SK-N-SH treated with all-trans-retinoic acid at 6 μM for 48 hours (cell line): ENCODE data around the gene FN1.

Experiments used
- ATAC-seq: fragments of 200-7000 bp; cut with Tn5 transposase; 3 replicates; pipeline ENCODE4 v1.9.1; 2020; ENCODE audit warnings: mild to moderate bottlenecking, moderate library complexity
- ARNTL ChIP-seq: fragments of 450-650 bp; formaldehyde crosslinking; IDR thresholded peaks from 2 replicates; pipeline ENCODE4 v1.5.0; 2020; ENCODE audit warnings: low read depth, mild to moderate bottlenecking, moderate library complexity, borderline replicate concordance
- CSRNP3 ChIP-seq: fragments of 250-450 bp; sonication (Bioruptor Pico); IDR thresholded peaks from 2 replicates; pipeline ENCODE4 v1.5.1; 2021; ENCODE audit warnings: mild to moderate bottlenecking, moderate library complexity
- ESRRG ChIP-seq: fragments of 250-450 bp; sonication (Bioruptor Pico); IDR thresholded peaks from 2 replicates; pipeline ENCODE4 v1.6.1; 2021; ENCODE audit warnings: mild to moderate bottlenecking
- GLIS3 ChIP-seq: fragments of 250-450 bp; sonication (Bioruptor Pico); IDR thresholded peaks from 2 replicates; pipeline ENCODE4 v1.5.0; 2020; ENCODE audit warnings: mild to moderate bottlenecking, moderate library complexity
- ISL1 ChIP-seq: fragments of 250-450 bp; sonication (Bioruptor Pico); IDR thresholded peaks from 2 replicates; pipeline ENCODE4 v2.1.2; 2022; ENCODE audit warnings: mild to moderate bottlenecking, moderate library complexity
- OSR1 ChIP-seq: fragments of 250-450 bp; sonication (Bioruptor Pico); IDR thresholded peaks from 2 replicates; pipeline ENCODE4 v1.8.0; 2022; ENCODE audit warnings: moderate library complexity, mild to moderate bottlenecking, inconsistent platforms
- PATZ1 ChIP-seq: fragments of 250-450 bp; sonication (Bioruptor Pico); IDR thresholded peaks from 2 replicates; pipeline ENCODE4 v1.8.0; 2020; ENCODE audit warnings: mild to moderate bottlenecking, moderate library complexity, borderline replicate concordance
- POU6F1 ChIP-seq: fragments of 250-450 bp; sonication (Bioruptor Pico); IDR thresholded peaks from 2 replicates; pipeline ENCODE4 v1.8.0; 2021; ENCODE audit warnings: low read depth, mild to moderate bottlenecking, moderate library complexity, borderline replicate concordance
- PPARA ChIP-seq: fragments of 250-450 bp; sonication (Bioruptor Pico); IDR thresholded peaks from 2 replicates; pipeline ENCODE4 v1.5.0; 2020; ENCODE audit warnings: mild to moderate bottlenecking, borderline replicate concordance
- TCF4 ChIP-seq: fragments of 250-450 bp; sonication (Bioruptor Pico); IDR thresholded peaks from 2 replicates; pipeline ENCODE4 v1.8.0; 2021; ENCODE audit warnings: mild to moderate bottlenecking, moderate library complexity, borderline replicate concordance
- TOX ChIP-seq: fragments of 250-450 bp; sonication (Bioruptor Pico); IDR thresholded peaks from 2 replicates; pipeline ENCODE4 v1.8.0; 2021; ENCODE audit warnings: mild to moderate bottlenecking, moderate library complexity, borderline replicate concordance
- TSHZ2 ChIP-seq: fragments of 250-450 bp; sonication (Bioruptor Pico); IDR thresholded peaks from 2 replicates; pipeline ENCODE4 v1.5.0; 2020; ENCODE audit warnings: mild to moderate bottlenecking, moderate library complexity
- ZC3H10 ChIP-seq: fragments of 250-450 bp; sonication (Bioruptor Pico); IDR thresholded peaks from 2 replicates; pipeline ENCODE4 v1.5.1; 2021; ENCODE audit warnings: mild to moderate bottlenecking, moderate library complexity
- ZFP3 ChIP-seq: fragments of 250-450 bp; sonication (Bioruptor Pico); IDR thresholded peaks from 2 replicates; pipeline ENCODE4 v1.5.0; 2020; ENCODE audit warnings: mild to moderate bottlenecking, moderate library complexity
- ZFP30 ChIP-seq: fragments of 450-650 bp; formaldehyde crosslinking; IDR thresholded peaks from 2 replicates; pipeline ENCODE4 v1.5.0; 2022; ENCODE audit warnings: mild to moderate bottlenecking, moderate library complexity
- ZNF565 ChIP-seq: fragments of 450-650 bp; formaldehyde crosslinking; conservative IDR thresholded peaks from 2 replicates; pipeline ENCODE4 v1.5.0; 2020; ENCODE audit warnings: low read depth, mild to moderate bottlenecking, moderate library complexity
- ZNF70 ChIP-seq: fragments of 450-650 bp; formaldehyde crosslinking; IDR thresholded peaks from 2 replicates; pipeline ENCODE4 v1.5.0; 2020; ENCODE audit warnings: mild to moderate bottlenecking, moderate library complexity
- ZNF8 ChIP-seq: fragments of 450-650 bp; formaldehyde crosslinking; IDR thresholded peaks from 2 replicates; pipeline ENCODE4 v1.5.0; 2020; ENCODE audit warnings: mild to moderate bottlenecking, moderate library complexity

Gene FN1

GRCh38 chr2:215357660-215358059 is 78.2 kb downstream of the FN1 start:
- ATAC-seq = no peak
- TF ChIP-seq TCF4 (CRISPR knock-in tag) (no peak), ZNF70 (no peak), TOX (no peak), ARNTL (CRISPR knock-in tag) (no peak), ZFP30 (no peak), GLIS3 (no peak), ZNF8 (CRISPR knock-in tag) (no peak), ZC3H10 (no peak)

GRCh38 chr2:215356948-215357461 is 78.9 kb downstream of the FN1 start:
- TF ChIP-seq PATZ1 (CRISPR knock-in tag) = no peak
- no peak for TF ChIP-seq ARNTL (CRISPR knock-in tag)
- no peak for TF ChIP-seq ZC3H10
- no peak for TF ChIP-seq ZFP3 (CRISPR knock-in tag)
- TF ChIP-seq ESRRG (CRISPR knock-in tag) = no peak
- no peak for TF ChIP-seq TOX
- TF ChIP-seq ZNF565 (CRISPR knock-in tag) = no peak
- TF ChIP-seq TCF4 (CRISPR knock-in tag) = no peak
- peak; percentile 13; the same call in 2 of the 3 replicates for ATAC-seq

GRCh38 chr2:215356334-215356947 is 79.4 kb downstream of the FN1 start:
- TF ChIP-seq TCF4 (CRISPR knock-in tag) = no peak
- TF ChIP-seq ZNF70 = no peak
- no peak for TF ChIP-seq ARNTL (CRISPR knock-in tag)
- TF ChIP-seq OSR1 (CRISPR knock-in tag) = no peak
- no peak for TF ChIP-seq TSHZ2
- no peak for TF ChIP-seq CSRNP3
- no peak for TF ChIP-seq TOX
- no peak for TF ChIP-seq PPARA
- no peak for ATAC-seq

- no peak; the same call in 2 of the 3 replicates for ATAC-seq
Observed at GRCh38 chr2:215355801-215356200, 80.1 kb downstream of the FN1 start.

More at GRCh38 chr2:215355801-215356200, 80.1 kb downstream of the FN1 start:
- TF ChIP-seq ZNF565 (CRISPR knock-in tag) (no peak), ZNF70 (no peak), OSR1 (CRISPR knock-in tag) (no peak), ISL1 (no peak), POU6F1 (CRISPR knock-in tag) (no peak), TCF4 (CRISPR knock-in tag) (no peak), ZFP3 (CRISPR knock-in tag) (no peak), PATZ1 (CRISPR knock-in tag) (no peak), GLIS3 (no peak), PPARA (no peak), ZC3H10 (no peak)
